Body of pancreas (tissue), 4 donors: ENCODE data around the gene ZNF536.

ENCODE experiments used
- POLR2A ChIP-seq, 3 donors: fragments of 450-650 bp; IDR thresholded peaks; one replicate each; pipeline ENCODE4 v1.6.1; 2016; ENCODE audit warnings: antibody characterized with exemption in 3 of 3, mild to moderate bottlenecking in 2 of 3
- TF ChIP-seq, protein P1 (sequence below), 7 experiments: fragments of 450-650 bp in 4 of 7; fragments of 200-600 bp in 3 of 7; sonication (generic) in 3 of 7; IDR thresholded peaks; one replicate each; pipeline ENCODE4 v1.5.1; 2016 to 2019; ENCODE audit warnings: antibody characterized with exemption in 7 of 7

DNA sequence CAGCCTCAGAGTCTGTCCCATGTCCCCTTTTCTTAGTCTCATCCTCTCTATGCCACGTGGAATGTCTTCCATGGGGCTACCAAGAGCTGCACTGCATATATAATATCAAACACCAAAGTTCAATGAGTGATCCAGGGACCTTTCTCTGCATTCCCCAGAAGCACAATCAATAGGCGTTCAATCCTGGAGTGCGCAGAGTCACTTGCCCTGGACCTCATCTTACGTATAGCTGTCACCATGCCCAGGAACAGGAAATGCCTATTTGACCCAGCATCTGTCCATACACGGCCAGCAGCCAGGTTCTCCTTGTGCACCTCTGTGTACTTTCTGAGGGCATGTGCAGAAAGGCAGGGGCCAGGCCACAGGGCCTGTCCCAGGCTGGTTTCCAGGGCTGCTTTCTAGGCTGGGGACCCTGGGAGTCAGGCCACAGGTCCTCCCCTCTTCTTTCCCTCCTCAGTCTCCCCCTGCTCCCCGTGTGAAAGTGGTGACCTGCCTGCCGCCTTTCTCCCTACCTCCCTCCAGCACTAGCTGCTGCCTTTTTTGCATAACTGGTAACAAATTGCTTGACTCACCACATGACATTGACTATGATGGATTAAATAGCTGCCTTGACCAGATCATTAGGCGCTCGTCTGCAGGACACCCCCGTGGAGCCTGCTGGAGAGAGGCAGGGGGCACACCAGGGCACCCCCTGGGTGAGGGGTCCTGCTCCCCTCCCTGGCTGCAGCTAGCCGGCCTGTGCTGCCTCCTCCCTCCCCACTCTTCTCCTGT is 222.0 kb downstream of the ZNF536 start:
- TF ChIP-seq, protein P1, sequence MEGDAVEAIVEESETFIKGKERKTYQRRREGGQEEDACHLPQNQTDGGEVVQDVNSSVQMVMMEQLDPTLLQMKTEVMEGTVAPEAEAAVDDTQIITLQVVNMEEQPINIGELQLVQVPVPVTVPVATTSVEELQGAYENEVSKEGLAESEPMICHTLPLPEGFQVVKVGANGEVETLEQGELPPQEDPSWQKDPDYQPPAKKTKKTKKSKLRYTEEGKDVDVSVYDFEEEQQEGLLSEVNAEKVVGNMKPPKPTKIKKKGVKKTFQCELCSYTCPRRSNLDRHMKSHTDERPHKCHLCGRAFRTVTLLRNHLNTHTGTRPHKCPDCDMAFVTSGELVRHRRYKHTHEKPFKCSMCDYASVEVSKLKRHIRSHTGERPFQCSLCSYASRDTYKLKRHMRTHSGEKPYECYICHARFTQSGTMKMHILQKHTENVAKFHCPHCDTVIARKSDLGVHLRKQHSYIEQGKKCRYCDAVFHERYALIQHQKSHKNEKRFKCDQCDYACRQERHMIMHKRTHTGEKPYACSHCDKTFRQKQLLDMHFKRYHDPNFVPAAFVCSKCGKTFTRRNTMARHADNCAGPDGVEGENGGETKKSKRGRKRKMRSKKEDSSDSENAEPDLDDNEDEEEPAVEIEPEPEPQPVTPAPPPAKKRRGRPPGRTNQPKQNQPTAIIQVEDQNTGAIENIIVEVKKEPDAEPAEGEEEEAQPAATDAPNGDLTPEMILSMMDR (IDR thresholded peaks at IDR 0.05): no peak
- TF ChIP-seq POLR2A (IDR thresholded peaks at IDR 0.05): no peak
